HG03139 (cell line): Measurements from ENCODE around the gene RHOG.
A peak's percentile ranks its signal among the peaks of the same experiment; 100 is the strongest.
"Not testable (repeated sequence)": the region's sequence is repeated elsewhere in the genome, so short reads cannot be mapped to it uniquely, and the experiment has no call there.

Experiments
- ATAC-seq: cut with Tn5 transposase; IDR thresholded peaks from one replicate; pipeline ENCODE4 v1.9.1; 2021; ENCODE audit not compliant: unreplicated experiment

The RHOG gene

DNA sequence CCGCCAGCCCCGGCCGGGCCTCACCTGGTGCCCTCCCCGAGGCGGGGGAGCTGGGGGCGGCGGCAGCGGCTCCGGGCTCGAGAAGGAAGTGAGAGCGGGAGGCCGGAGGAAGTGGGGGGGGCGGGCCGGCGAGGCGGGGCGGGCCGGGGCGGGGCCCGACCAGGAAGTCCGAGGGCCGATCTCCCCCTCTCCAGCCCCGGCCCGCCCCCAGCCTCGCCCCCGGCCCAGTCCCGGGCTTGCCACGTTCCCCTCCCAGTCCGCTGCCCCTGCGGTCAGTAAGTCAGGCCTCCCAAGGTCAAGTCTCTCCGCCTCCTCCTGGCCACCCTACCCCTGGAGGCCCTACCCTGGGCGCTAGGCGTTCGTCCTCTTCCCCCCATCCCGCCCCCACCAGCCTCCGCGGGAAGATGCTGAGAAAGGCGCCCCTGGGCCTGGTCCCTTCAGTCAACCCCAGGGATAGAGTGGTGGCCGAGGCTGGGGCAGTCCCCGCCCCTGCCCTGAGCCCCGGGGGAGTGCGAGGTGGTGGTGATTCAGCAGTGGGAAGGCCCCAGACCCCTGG is at the start of gene RHOG:
RHOG (minus strand) TSS at position 90 of the 556 bp plus-strand sequence. CDS start 12,821 bp downstream, outside the sequence.
- ATAC-seq, result peak; percentile 27

DNA sequence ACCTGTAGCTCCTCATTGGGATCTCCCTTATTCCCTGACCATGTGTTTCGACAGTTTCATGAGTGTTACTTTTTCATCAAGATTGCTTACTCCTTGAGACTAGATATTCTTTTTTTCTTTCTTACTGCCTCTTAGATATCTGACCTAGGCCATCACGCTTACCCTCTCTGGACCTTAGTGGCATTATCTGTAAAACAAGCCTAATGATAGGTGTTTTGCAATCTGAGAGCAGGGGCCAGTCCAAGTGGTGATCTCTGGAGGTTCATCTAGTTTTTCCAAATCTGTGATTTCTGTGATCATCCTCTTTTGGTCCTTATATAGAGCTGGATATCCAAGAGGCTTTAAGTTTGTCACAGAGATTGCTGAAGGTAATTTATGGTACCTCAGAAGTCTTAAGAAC is 49.3 kb upstream of the RHOG start:
- no peak for ATAC-seq

DNA sequence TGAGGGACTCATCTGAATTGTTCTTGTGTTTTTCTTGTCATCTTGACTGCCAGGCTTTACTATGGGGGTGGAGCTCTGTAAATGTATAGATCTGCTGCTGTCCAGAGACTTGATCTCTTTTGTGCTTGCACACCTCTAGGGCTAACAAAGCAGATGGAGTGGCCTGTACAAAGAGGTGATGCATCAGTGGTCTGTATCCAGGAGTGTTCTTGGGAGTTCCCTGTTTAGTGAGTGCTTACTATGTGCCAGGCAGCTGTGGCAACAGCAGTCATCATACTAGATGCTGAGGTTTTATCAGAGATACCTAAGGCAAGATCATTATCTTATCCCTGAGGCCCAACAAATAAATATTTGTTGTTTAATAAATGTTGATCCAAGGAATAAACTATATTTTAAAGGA is 48.1 kb upstream of the RHOG start:
- no peak for ATAC-seq

DNA sequence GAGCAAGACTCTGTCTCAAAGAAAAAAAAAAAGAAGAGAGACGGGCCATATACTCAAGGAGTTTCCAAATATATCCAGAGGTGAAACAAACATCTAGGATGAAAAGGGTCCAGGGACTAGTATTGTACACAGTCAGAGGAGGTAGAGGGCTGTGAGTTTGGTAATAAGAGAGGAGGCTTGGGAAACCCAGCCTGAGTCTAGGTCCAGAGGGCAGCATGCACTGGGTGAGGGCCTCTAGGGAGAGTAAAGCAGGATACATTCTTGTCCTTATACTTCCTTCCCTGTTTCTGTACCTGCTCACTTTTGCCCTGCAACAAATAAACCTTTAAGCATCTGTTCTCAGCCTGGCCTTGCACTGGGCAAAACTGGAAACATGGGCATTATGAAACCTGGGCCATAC is 46.2 kb upstream of the RHOG start:
- no peak for ATAC-seq

DNA sequence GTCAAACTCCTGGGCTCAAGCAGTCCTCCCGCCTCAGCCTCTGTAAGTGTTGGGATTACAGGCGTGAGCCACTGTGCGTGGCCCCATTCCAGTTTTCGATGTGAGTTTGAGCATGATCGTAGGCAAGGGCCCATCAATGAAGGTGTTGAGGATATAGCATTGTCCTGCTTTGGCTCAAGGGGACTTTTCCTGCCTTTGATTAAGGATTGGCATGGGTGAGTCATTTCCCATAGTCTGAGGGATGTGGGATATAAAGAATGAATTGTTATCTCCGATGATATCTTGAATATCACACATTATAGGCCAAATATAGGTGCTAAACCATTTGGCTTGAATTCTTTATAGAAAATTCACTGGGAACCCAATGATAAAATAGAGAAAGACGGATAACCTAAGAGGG is 45.1 kb upstream of the RHOG start:
- ATAC-seq, result no peak

DNA sequence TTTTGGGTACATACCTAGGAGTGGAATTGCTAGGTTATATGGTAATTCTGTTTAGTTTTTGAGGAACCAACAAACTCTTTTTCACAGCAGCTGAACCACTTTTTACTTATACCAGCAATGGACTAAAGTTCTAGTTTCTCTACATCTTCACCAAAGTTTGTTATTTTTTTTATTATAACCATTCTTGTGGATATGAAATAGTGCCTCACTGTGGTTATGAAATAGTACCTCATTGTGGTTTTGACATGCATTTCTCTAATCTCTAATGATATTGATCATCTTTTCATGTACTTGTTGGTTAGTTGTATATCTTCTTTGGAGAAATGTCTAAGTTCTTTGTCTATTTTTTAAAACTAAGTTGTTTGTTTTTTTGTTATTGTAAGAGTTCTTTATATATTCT is 41.9 kb upstream of the RHOG start:
- no peak for ATAC-seq

DNA sequence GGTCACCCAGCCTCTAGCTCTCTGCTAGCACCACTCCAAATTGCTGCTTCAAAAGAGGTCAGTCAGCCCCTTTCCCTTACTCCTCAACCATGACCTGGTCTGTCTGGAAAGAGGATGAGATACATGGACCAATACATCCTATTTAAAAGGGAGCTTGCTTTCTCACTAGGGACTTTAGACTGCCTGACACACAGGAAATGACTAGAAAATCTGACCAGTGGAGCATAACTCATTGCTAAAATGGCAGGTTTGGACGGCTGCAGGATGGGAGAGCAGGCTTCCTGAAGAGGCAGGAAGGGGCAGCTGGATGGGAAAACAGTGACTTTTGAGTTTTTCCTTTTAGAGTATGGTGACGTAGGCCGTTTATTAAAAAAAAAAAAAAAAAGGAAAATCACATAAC is 40.0 kb upstream of the RHOG start:
- no peak for ATAC-seq

DNA sequence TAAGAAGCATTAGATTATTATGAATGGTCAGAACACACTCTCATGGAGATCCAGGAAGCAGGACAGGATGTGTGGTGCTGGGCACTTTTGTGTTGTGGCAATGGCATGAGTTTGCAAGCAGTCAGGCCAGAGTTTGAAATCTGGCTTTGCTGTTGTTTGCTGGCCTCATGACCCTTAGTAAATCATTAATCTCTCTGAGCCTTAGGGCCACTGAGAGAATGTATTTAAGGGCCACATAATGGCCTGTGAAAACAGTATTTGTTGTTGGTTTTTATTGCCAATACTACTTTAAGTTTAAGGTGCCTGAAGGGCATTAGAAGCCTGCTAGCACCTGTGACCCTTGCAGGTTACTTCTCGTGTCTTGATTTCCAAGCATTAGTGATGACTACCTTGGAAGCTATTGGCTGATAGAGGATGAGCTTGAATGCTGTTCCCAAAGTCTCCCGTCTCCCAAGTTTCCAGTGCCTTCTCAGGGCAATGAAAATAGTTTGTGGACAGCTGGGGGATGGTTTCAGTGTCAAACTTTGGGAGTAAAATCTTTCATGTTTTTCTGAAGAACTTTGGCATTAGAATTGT is 39.3 kb upstream of the RHOG start:
- ATAC-seq, result peak; percentile 41

DNA sequence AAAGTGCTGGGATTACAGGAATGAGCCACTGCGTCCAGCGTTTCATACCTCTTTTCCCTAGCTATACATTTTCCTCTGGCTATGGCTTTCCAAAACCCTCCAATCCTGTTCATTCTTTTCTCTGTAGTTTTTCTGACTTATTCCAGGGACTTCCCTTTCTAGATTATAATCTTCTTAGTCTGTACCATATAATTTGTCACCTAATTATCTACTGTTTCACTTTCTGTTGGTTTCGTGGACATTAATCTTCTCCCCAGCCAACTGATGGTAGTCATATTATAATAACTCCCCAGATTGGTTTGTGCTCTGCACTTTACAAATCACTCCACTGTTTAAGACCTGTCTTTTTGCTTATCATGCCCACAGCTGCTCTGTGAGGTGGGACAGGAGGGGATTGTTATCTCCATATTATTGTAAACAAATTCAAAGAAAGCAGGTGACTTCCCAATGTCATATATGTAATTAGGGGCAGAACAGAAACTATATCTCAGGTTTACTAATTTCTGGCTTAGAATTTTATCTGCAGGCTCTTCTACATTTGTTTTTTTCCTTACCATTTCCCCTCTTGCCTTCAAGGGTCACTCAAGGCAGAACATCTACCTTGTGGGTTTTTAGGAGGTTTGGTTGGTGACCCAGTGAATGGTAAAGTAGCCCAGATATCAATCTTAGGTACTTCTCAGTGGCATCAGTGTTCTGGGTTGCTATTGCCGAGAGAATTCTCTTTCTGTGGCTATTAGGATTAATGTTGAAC is 38.6 kb upstream of the RHOG start:
- peak; percentile 41 for ATAC-seq

DNA sequence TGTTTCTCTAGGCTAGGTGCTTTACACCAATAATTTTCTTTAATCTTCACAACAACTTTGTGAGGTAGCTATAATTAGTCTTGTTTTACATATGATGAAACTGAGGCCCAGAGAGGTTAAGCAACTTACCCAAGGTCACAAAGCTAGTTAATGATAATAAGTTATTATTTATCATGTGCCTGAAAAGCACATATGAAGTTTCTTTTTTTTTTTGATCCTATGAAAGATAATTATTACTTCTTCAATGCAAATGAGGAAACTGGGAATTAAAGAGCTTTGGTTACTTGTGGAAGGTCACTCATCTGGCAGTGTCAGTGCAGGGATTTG is 37.5 kb upstream of the RHOG start:
- ATAC-seq, result no peak

DNA sequence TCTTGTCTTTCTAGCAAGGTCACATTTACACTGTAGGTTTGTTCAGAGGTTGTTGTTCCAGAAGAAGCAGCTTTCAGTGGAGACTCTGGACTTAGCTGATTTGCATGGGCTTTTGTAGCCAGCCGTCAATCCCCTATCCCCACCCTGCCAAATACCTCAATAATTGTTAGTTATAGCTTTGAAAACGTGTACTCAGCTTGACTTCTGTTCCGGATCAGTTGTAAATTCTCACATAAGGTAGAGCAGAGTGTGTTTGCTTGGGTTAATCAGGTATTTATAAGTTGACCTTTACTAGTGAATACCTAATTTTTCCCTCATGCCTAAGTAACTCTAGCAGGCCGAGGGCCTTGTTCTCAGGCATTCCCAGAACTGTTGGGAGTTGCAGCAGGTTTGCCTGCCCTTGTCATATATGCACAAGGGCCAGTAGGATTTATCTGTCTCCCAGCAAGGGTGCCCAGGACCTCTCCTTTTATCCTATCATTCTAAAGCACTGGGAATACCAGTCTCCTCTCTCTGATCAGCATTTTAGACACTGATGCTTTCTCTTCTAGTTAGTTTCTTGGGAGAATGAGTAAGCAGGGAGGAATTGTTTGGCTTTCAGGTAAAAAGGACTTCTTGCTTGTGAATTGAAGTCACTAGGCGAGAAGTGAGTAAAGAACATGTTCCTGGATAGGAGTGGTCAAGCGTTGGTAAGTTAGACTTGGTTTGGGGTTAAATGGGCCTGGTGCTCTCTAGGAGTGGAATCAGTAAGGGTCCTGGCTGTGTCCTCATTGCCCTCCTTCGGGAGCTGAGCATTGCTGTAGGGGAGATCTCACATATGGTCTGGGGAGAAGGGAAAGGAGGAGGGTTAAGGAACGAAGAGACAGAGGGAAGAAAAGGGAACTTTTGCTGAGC is 36.9 kb upstream of the RHOG start:
- no peak for ATAC-seq

DNA sequence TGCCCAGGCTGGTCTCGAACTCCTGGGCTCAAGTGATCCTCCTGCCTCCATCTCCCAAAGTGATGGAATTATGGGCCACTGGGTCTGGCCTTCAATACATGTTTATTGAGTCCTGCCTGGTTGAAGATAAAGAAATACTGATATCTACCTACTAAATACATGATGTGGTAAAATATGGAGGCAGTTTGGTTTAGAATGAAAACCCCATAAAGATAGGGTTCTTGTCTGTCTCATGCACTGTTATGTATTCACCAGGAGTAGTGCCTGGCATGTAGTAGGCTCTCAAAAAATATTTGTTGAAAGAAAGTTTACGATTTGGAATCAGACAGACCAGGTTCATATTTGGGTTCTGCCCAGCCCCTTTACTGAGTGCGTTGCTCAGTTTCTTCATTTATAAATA is 35.9 kb upstream of the RHOG start:
- no peak for ATAC-seq

DNA sequence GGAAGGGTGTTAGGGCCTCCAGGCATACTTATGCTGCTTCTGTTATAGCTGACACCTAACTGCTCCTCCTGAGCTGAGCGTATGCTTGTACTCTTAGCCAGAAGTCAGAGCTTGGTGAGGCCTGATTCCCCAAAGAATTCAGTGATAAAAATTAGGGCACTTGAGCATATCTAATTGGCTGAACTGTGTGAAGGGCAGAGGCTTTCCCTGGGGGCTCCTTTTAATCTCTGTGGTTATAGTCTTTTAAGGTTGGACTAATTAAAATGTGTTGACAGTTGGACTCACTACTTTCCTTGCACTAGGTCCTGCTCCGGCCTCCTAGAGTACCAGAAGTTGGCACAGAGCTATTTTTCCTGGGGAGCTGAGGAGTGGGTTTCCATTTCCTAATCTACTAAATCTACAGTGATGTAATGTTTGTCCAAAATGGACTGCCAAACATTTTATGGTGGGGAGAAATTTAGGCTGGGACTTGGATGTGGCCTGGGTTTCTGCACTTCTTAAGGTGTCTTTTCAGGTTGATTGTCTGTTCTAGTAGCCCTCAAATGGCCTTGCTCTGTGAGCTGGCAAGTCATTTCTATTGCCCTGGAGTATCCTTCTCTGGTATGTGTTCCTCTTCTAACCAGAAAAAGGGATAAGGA is 33.1 kb upstream of the RHOG start:
- ATAC-seq, result no peak

DNA sequence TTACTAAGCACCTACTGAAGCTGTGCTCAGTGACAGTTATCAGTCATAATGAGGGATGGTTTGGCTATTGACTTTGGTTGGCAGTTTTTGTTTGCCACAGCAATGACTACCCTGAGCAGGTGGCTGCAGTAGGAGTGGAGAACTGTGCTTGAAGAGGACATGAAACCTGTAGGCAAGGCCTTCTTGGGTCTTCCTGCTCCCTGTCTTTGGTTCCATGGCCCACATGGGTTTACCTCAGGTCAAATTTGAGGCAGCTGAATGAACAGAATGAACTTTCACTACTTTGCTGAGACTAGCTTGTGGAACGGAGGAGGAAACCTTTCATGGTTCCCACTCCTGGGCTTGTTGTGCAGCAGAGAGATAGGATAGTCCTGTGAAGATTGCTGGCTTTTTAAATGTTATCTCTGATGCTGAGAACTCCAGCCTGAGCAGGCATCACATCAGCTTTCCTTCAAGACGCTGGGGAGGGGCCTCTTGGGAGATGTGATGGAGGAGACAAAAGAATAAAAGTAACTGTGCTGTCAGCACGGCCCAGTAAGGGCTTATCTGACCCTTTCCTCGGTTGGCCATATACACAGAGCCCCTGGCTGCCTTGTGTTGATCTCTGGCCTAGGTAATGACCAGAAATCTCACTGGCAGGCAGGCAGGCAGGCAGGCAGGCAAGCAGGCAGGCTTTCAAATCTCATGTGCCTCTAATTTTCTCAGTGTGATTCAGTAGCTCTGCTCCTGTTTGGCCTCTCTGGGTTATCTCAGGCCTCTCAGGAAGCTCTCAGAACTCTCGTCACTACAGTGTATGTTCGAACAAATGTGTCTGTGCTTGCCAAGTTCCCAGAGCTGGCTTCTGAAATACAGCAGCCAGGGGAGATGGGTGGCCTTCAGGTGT is 26.7 kb upstream of the RHOG start:
- ATAC-seq, result peak; percentile 49

DNA sequence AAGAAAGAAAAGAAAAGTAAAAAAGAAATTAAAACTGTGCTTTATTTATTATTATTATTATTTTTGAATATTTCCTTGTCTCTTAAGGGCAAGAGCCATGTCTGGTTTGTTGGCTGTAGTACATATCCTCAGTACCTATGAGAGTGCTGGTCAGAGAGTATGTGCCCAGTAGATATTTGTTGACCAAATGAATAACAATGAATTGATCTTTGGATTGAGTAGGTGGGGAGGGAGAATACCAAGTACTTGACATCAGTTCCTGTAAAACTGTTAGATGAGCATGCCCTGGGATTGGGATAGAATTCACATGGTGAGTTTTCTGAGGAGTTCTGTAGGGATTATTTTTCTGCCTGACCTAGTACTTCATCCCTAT is 26.1 kb upstream of the RHOG start:
- no peak for ATAC-seq

DNA sequence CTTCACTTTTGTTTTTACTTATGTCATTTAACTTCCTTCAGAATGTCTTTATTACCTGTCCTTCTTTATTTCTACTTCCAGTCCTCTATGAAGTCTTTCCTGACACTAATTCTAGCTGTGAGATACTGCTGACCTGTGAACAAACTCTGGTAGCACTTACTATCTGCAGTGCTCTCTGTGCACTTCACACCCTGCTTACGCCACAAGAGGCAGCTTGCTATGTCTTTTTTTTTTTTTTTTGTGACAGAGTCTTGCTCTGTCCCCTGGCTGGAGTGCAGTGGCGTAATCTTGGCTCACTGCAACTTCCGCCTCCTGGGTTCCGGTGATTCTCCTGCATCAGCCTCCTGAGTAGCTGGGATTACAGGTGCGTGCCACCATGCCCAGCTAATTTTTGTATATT is 25.4 kb upstream of the RHOG start:
- no peak for ATAC-seq

DNA sequence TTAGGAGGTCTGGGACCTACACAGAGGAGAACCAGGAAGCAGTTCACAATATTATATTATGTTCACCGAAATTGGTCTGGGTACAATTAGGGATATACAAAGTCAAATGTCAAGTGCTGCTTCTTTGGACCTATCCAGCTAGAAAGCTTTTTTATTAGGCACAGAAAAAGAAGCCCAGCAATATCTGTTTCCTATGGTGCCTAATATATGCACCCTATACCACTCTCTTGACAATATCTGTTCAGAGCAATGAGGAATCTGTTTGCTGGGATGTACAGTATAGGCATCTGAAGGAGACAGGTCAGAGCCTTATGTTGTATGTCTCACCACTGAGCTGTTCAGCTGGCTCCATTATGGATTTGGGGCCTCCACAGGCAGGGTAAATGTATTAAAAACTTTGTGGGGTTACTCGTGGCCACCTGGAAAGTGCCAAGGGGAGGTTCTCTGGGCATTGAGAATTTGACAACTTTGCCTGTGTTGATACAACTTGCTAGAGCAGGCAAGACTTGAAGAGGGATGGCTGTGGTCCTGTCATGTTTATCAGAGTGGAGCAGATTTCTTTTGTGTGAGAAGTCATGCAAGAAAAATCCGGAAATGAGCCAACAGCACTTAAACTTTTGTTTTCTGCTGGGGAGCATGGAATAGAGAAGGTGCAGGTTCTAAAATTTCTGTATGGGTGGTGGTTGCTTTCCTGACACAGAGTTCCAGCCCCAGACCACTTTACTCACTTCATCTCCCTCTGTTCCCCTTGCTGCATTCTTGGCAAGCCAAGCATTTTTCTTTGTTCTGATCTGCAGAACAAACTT is 24.8 kb upstream of the RHOG start:
- no peak for ATAC-seq

DNA sequence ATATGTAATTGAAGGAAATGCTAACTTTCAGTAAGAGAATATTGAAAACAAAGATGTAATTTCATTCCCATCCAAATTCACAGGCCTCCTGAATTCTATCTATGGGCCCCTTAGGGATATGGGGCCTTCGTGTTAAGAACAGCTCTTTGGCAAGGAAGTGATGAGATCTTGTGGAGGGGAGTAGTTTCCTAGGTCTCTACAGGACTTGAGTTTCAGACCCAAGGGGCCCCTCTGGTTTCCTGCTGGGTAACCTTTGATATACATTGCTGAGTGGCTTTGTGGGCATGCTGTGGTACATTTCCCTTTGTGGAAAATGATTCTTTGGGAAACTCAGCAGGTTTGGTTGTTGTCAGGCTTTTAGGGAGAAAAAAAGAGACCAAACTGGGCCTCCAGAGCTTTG is 20.9 kb upstream of the RHOG start:
- no peak for ATAC-seq

DNA sequence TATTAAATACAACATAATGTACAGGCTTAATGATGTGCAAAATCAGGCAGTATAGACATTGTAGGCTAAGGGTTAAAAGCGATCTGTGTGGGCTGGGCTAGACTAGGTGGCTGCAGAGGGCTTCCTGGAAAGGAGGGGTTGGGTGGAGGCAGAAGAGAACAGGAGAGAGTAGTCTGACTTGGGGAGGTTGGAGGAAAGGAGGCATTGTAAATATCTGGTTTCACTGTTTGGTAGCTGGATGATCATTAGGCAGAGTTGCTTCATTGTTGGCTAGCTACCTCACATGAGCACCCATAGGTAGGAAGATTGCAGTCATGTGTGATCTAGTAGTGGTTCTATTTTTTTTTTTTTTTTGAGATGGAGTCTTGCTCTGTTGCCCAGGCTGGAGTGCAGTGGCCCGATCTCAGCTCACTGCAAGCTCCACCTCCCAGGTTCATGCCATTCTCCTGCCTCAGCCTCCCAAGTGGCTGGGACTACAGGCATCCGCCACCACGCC is 20.2 kb upstream of the RHOG start:
- not testable (repeated sequence) for ATAC-seq
